KOPT-K1 (cell line): ENCODE results near the gene BABAM2.
"Not testable (repeated sequence)": the region's sequence is repeated elsewhere in the genome, so short reads cannot be mapped to it uniquely, and the experiment has no call there.

Experiments used
- H3K27ac ChIP-seq: fragments of 200-600 bp; sonication (generic); 2 replicates; pipeline ENCODE4 v1.5.1; 2016; ENCODE audit warnings: antibody characterized with exemption, mild to moderate bottlenecking, low read depth, low read length; ENCODE audit not compliant: poor library complexity, severe bottlenecking
- H3K36me3 ChIP-seq: fragments of 200-600 bp; sonication (generic); 2 replicates; pipeline ENCODE4 v1.5.1; 2017; ENCODE audit warnings: antibody characterized with exemption, mild to moderate bottlenecking, low read length, moderate library complexity; ENCODE audit not compliant: insufficient read depth
- H3K9me3 ChIP-seq: fragments of 200-600 bp; sonication (generic); 2 replicates; pipeline ENCODE4 v1.5.1; 2017; ENCODE audit warnings: antibody characterized with exemption, low read length, mild to moderate bottlenecking; ENCODE audit not compliant: insufficient read depth, poor library complexity, severe bottlenecking

Gene BABAM2

GRCh38 chr2:27989149-27989548 lies 98.6 kb downstream of the BABAM2 start:
- Histone ChIP-seq H3K36me3 (no peaks in the 10 kb centered on the region), H3K9me3 (no peaks in the 10 kb centered on the region), H3K27ac (no peak overlapping the region)

GRCh38 chr2:27990030-27990590 lies 99.6 kb downstream of the BABAM2 start:
- H3K9me3 ChIP-seq, result no peaks in the 10 kb centered on the region
- no peak overlapping the region for H3K27ac ChIP-seq
- H3K36me3 ChIP-seq, result no peaks in the 10 kb centered on the region

- Histone ChIP-seq H3K36me3 (no peaks in the 10 kb centered on the region), H3K9me3 (no peaks in the 10 kb centered on the region), H3K27ac (no peak overlapping the region)
These were observed 100.6 kb downstream of the BABAM2 start for GRCh38 chr2:27991146-27991545.

GRCh38 chr2:27992787-27993401 lies 102.4 kb downstream of the BABAM2 start:
- H3K36me3 ChIP-seq, result no peaks in the 10 kb centered on the region
- no peaks in the 10 kb centered on the region for H3K9me3 ChIP-seq
- H3K27ac ChIP-seq, result no peak overlapping the region

- Histone ChIP-seq H3K27ac (no peak overlapping the region), H3K9me3 (no peaks in the 10 kb centered on the region), H3K36me3 (no peaks in the 10 kb centered on the region)
These were observed 102.9 kb downstream of the BABAM2 start for GRCh38 chr2:27993402-27993787.

GRCh38 chr2:27993950-27994728 lies 103.6 kb downstream of the BABAM2 start:
- Histone ChIP-seq H3K9me3 (no peaks in the 10 kb centered on the region), H3K27ac (no peak overlapping the region)

GRCh38 chr2:27996156-27996922 lies 105.8 kb downstream of the BABAM2 start:
- no peak overlapping the region for H3K27ac ChIP-seq

More at GRCh38 chr2:27993950-27994728, 103.6 kb downstream of the BABAM2 start:
- H3K36me3 ChIP-seq, result no peaks in the 10 kb centered on the region

GRCh38 chr2:28000287-28000686 lies 109.8 kb downstream of the BABAM2 start:
- Histone ChIP-seq H3K27ac (no peak overlapping the region), H3K9me3 (no peaks in the 10 kb centered on the region), H3K36me3 (no peaks in the 10 kb centered on the region)

More at GRCh38 chr2:27996156-27996922, 105.8 kb downstream of the BABAM2 start:
- Histone ChIP-seq H3K36me3 (no peaks in the 10 kb centered on the region), H3K9me3 (no peaks in the 10 kb centered on the region)

- no peaks in the 10 kb centered on the region for H3K9me3 ChIP-seq
These were observed 111.7 kb downstream of the BABAM2 start for GRCh38 chr2:28002181-28002580.

GRCh38 chr2:28004086-28004485 lies 113.6 kb downstream of the BABAM2 start:
- H3K9me3 ChIP-seq, result no peaks in the 10 kb centered on the region
- no peak overlapping the region for H3K27ac ChIP-seq
- no peaks in the 10 kb centered on the region for H3K36me3 ChIP-seq

More at GRCh38 chr2:28002181-28002580, 111.7 kb downstream of the BABAM2 start:
- Histone ChIP-seq H3K36me3 (no peaks in the 10 kb centered on the region), H3K27ac (no peak overlapping the region)

GRCh38 chr2:28009732-28010131 lies 119.2 kb downstream of the BABAM2 start:
- H3K27ac ChIP-seq, result no peak overlapping the region
- no peaks in the 10 kb centered on the region for H3K9me3 ChIP-seq
- H3K36me3 ChIP-seq, result no peaks in the 10 kb centered on the region

- Histone ChIP-seq H3K27ac (no peak overlapping the region), H3K9me3 (peaks cover 5% of the 10 kb centered on the region), H3K36me3 (no peaks in the 10 kb centered on the region)
These were observed 120.8 kb downstream of the BABAM2 start for GRCh38 chr2:28011322-28011737.

GRCh38 chr2:28018474-28018873 lies 127.9 kb downstream of the BABAM2 start:
- H3K36me3 ChIP-seq, H3K27ac ChIP-seq, H3K9me3 ChIP-seq: not testable (repeated sequence)

- not testable (repeated sequence) for H3K9me3 ChIP-seq, H3K36me3 ChIP-seq, H3K27ac ChIP-seq
These were observed 129.0 kb downstream of the BABAM2 start for GRCh38 chr2:28019521-28019920.

- peaks cover 4% of the 10 kb centered on the region; the same call in 1 of the 2 replicates for H3K36me3 ChIP-seq
- H3K9me3 ChIP-seq, result no peaks in the 10 kb centered on the region
- no peak overlapping the region for H3K27ac ChIP-seq
These were observed 131.4 kb downstream of the BABAM2 start for GRCh38 chr2:28021898-28022297.
